ENCODE data around the gene LMOD3.

The LMOD3 gene

GRCh38 chr3:69142090-69142489 lies 19.7 kb upstream of the LMOD3 start:
- no peak for TF ChIP-seq CTCF (IDR thresholded peaks at IDR 0.05; ENCODE audit: low read depth, low read length)
- H3K4me3 ChIP-seq (ENCODE audit: low read depth, low read length), result no peak overlapping the region

GRCh38 chr3:69141313-69141712 lies 18.9 kb upstream of the LMOD3 start:
- TF ChIP-seq CTCF (IDR thresholded peaks at IDR 0.05; ENCODE audit: low read depth, low read length), result no peak
- no peak overlapping the region for H3K4me3 ChIP-seq (ENCODE audit: low read depth, low read length)

- H3K4me3 ChIP-seq (ENCODE audit: low read depth, low read length), result no peak overlapping the region
- TF ChIP-seq CTCF (IDR thresholded peaks at IDR 0.05; ENCODE audit: low read depth, low read length), result no peak
Measured at GRCh38 chr3:69137412-69137811, 15.0 kb upstream of the LMOD3 start.

GRCh38 chr3:69137005-69137404 lies 14.6 kb upstream of the LMOD3 start:
- no peak for TF ChIP-seq CTCF (IDR thresholded peaks at IDR 0.05; ENCODE audit: low read depth, low read length)
- no peak overlapping the region for H3K4me3 ChIP-seq (ENCODE audit: low read depth, low read length)

GRCh38 chr3:69130689-69131088 lies 8.3 kb upstream of the LMOD3 start:
- H3K4me3 ChIP-seq (ENCODE audit: low read depth, low read length), result no peak overlapping the region
- no peak for TF ChIP-seq CTCF (IDR thresholded peaks at IDR 0.05; ENCODE audit: low read depth, low read length)

- no peak for TF ChIP-seq CTCF (IDR thresholded peaks at IDR 0.05; ENCODE audit: low read depth, low read length)
- no peak overlapping the region for H3K4me3 ChIP-seq (ENCODE audit: low read depth, low read length)
Measured at GRCh38 chr3:69129531-69129930, 7.1 kb upstream of the LMOD3 start.

- H3K4me3 ChIP-seq (ENCODE audit: low read depth, low read length), result no peak overlapping the region
- TF ChIP-seq CTCF (IDR thresholded peaks at IDR 0.05; ENCODE audit: low read depth, low read length), result no peak
Measured at GRCh38 chr3:69128509-69128908, 6.1 kb upstream of the LMOD3 start.

Data from WI38 (cell line).